GM19324 (cell line): Measurements from ENCODE around the gene DACT3.
"Not testable (repeated sequence)": the region's sequence is repeated elsewhere in the genome, so short reads cannot be mapped to it uniquely, and the experiment has no call there.

Experiments used
- ATAC-seq: cut with Tn5 transposase; IDR thresholded peaks from one replicate; pipeline ENCODE4 v1.9.1; 2021; ENCODE audit warnings: mild to moderate bottlenecking, moderate library complexity; ENCODE audit not compliant: unreplicated experiment, low FRiP score

Gene DACT3

GRCh38 chr19:46635920-46636761, 24.8 kb downstream of the DACT3 start, which contains the start of gene GNG8:
Gene GNG8 (minus strand): TSS chr19:46636202. CDS start chr19:46634682, 1,520 bp downstream.
- ATAC-seq = no peak

GRCh38 chr19:46634656-46635218, 26.2 kb downstream of the DACT3 start:
- ATAC-seq = no peak

GRCh38 chr19:46634045-46634655, 26.8 kb downstream of the DACT3 start:
- peak; percentile 62 for ATAC-seq

- ATAC-seq = no peak
These were observed 27.9 kb downstream of the DACT3 start for GRCh38 chr19:46633130-46633529.

GRCh38 chr19:46631481-46631880, 29.5 kb downstream of the DACT3 start:
- ATAC-seq = no peak

GRCh38 chr19:46630586-46631205, 30.3 kb downstream of the DACT3 start:
- ATAC-seq = no peak

- ATAC-seq = no peak
These were observed 31.4 kb downstream of the DACT3 start for GRCh38 chr19:46629546-46630025.

- not testable (repeated sequence) for ATAC-seq
These were observed 32.0 kb downstream of the DACT3 start for GRCh38 chr19:46628970-46629369.

GRCh38 chr19:46626446-46626845, 34.5 kb downstream of the DACT3 start:
- no peak for ATAC-seq

GRCh38 chr19:46625731-46626130, 35.3 kb downstream of the DACT3 start:
- no peak for ATAC-seq

- no peak for ATAC-seq
These were observed 35.9 kb downstream of the DACT3 start, which contains the start of gene PTGIR for GRCh38 chr19:46624958-46625661. Gene PTGIR (minus strand): TSS chr19:46625089. CDS start chr19:46624225, 864 bp downstream.

GRCh38 chr19:46623915-46624502, 37.0 kb downstream of the DACT3 start:
- no peak for ATAC-seq

GRCh38 chr19:46622118-46622446, 38.9 kb downstream of the DACT3 start:
- ATAC-seq = no peak

- ATAC-seq = no peak
These were observed 39.5 kb downstream of the DACT3 start for GRCh38 chr19:46621191-46622117.

GRCh38 chr19:46620716-46621115, 40.3 kb downstream of the DACT3 start:
- ATAC-seq = no peak

GRCh38 chr19:46620267-46620666, 40.7 kb downstream of the DACT3 start:
- ATAC-seq = no peak

- ATAC-seq = no peak
These were observed 42.2 kb downstream of the DACT3 start for GRCh38 chr19:46618670-46619231.

- no peak for ATAC-seq
These were observed 43.4 kb downstream of the DACT3 start for GRCh38 chr19:46617601-46618000.
